Measurements from ENCODE around the gene TSEN54. TPM values are rescaled to one million over a fixed set of nuclear protein-coding genes. Genes with fewer than 3 reads are reported as not detected.

TSEN54 gene
- total RNA-seq, 1 experiment from 2014 or later = 42.6 TPM

- Histone ChIP-seq H3K79me2 (ENCODE audit: low read depth) (no peaks in the 10 kb centered on the region), H3K4me1 (replicated peaks; ENCODE audit: insufficient read depth) (no peaks in the 10 kb centered on the region), H3K36me3 (ENCODE audit: low read depth) (no peaks in the 10 kb centered on the region), H3F3A (ENCODE audit: insufficient read depth, low read depth) (no peaks in the 10 kb centered on the region), H3K4me2 (no peak overlapping the region), H2AFZ (no peak overlapping the region), H3K9me3 (ENCODE audit: insufficient read depth, low read depth) (no peaks in the 10 kb centered on the region), H4K20me1 (ENCODE audit: insufficient read depth) (peaks cover 9% of the 10 kb centered on the region), H3K27me3 (ENCODE audit: insufficient read depth, low read depth) (no peaks in the 10 kb centered on the region), H3K9me2 (ENCODE audit: insufficient read depth) (no peaks in the 10 kb centered on the region), H3K27ac (no peak overlapping the region), H3K4me3 (no peak overlapping the region)
- BruUV-seq (replicated peaks) = no TSS peak
- intact Hi-C loops (cut with micrococcal nuclease; ENCODE audit: unreplicated experiment) = no loop called here
- ChIA-PET POLR2A (ENCODE audit: unreplicated experiment) (no interaction called here), CTCF (interaction anchor here (0.7 kb wide), 1 partner anchor 68 kb away, joined by 5 read pairs; no protein-coding TSS in a partner anchor)
- no peak for TF ChIP-seq CTCF (conservative IDR thresholded peaks at IDR 0.05)
- no peak for TF ChIP-seq EZH2 (IDR thresholded peaks at IDR 0.05; ENCODE audit: low read depth)
- no peak for DNase-seq
These were observed 34.9 kb upstream of the TSEN54 start for GRCh38 chr17:75481194-75482068.

GRCh38 chr17:75482098-75482942 is 34.0 kb upstream of the TSEN54 start:
- CTCF ChIA-PET = interaction anchor here (0.6 to 0.7 kb wide), 2 partner anchors 67 to 168 kb away, joined by 5 read pairs; no protein-coding TSS in a partner anchor

More at GRCh38 chr17:75482098-75482942, 34.0 kb upstream of the TSEN54 start:
- intact Hi-C loops (cut with micrococcal nuclease; ENCODE audit: unreplicated experiment) = no loop called here
- TF ChIP-seq CTCF (conservative IDR thresholded peaks at IDR 0.05) (no peak), EZH2 (IDR thresholded peaks at IDR 0.05; ENCODE audit: low read depth) (no peak)
- H4K20me1 ChIP-seq (ENCODE audit: insufficient read depth) = peaks cover 9% of the 10 kb centered on the region
- H3K27me3 ChIP-seq (ENCODE audit: insufficient read depth, low read depth) = no peaks in the 10 kb centered on the region
- no peak overlapping the region for H3K27ac ChIP-seq
- no peaks in the 10 kb centered on the region for H3K79me2 ChIP-seq (ENCODE audit: low read depth)
- H2AFZ ChIP-seq = no peak overlapping the region
- no peak overlapping the region for H3K4me3 ChIP-seq
- no peaks in the 10 kb centered on the region for H3K4me1 ChIP-seq (replicated peaks; ENCODE audit: insufficient read depth)
- no peak for DNase-seq
- H3F3A ChIP-seq (ENCODE audit: insufficient read depth, low read depth) = no peaks in the 10 kb centered on the region
- POLR2A ChIA-PET (ENCODE audit: unreplicated experiment) = no interaction called here
- H3K9me3 ChIP-seq (ENCODE audit: insufficient read depth, low read depth) = no peaks in the 10 kb centered on the region
- no peaks in the 10 kb centered on the region for H3K9me2 ChIP-seq (ENCODE audit: insufficient read depth)
- H3K4me2 ChIP-seq = no peak overlapping the region
- BruUV-seq (replicated peaks) = no TSS peak
- H3K36me3 ChIP-seq (ENCODE audit: low read depth) = no peaks in the 10 kb centered on the region

All from PC-9 (cell line).